WTC11 (cell line): ENCODE measurements around the gene ZSWIM9. TPM values are rescaled to one million over a fixed set of nuclear protein-coding genes. Genes with fewer than 3 reads are reported as not detected.

Experiments
- ATAC-seq: fragments of 200-7000 bp; cut with Tn5 transposase; 2 replicates; pipeline ENCODE4 v1.10.0; 2021; ENCODE audit warnings: mild to moderate bottlenecking, moderate library complexity
- CTCF ChIA-PET: fragments of 300-600 bp; sonication (Branson Sonifier 250); formaldehyde crosslinking; loops from one replicate; lab custom pipeline; 2021; ENCODE audit warnings: antibody characterized with exemption; lab: Charles Lee
- POLR2A ChIA-PET: fragments of 350-600 bp; sonication (Branson Sonifier 250); formaldehyde crosslinking; loops from one replicate; lab custom pipeline; 2021; ENCODE audit warnings: antibody characterized with exemption; lab: Charles Lee
- DNase-seq: peaks from one replicate; pipeline ENCODE4 v3.0.0; 2021; ENCODE audit warnings: low spot score
- H3K27ac Mint-ChIP-seq: 2 replicates; pipeline ENCODE4 v1.8.0; 2021; ENCODE audit warnings: mixed read lengths
- H3K27me3 Mint-ChIP-seq: 2 replicates; pipeline ENCODE4 v1.8.0; 2021; ENCODE audit warnings: low read depth, mild to moderate bottlenecking, moderate library complexity, mixed read lengths
- H3K36me3 Mint-ChIP-seq: 2 replicates; pipeline ENCODE4 v1.8.0; 2021; ENCODE audit warnings: mixed read lengths
- H3K4me1 Mint-ChIP-seq: 2 replicates; pipeline ENCODE4 v1.8.0; 2022; ENCODE audit warnings: mixed read lengths
- H3K4me3 Mint-ChIP-seq: 2 replicates; pipeline ENCODE4 v1.8.0; 2021; ENCODE audit warnings: mild to moderate bottlenecking, moderate library complexity, mixed read lengths
- H3K9me3 Mint-ChIP-seq: 2 replicates; pipeline ENCODE4 v1.8.0; 2021; ENCODE audit warnings: mixed read lengths
- CREM ChIP-seq: sonication (generic); formaldehyde crosslinking; IDR thresholded peaks from 2 replicates; pipeline ENCODE4 v1.8.1; 2022; ENCODE audit warnings: mild to moderate bottlenecking, missing genetic modification reagents, moderate library complexity
- EMX1 ChIP-seq: fragments of 250-450 bp; sonication (Bioruptor Pico); IDR thresholded peaks from 2 replicates; pipeline ENCODE4 v1.8.0; 2021; ENCODE audit warnings: mild to moderate bottlenecking
- ETV6 ChIP-seq: sonication (generic); formaldehyde crosslinking; IDR thresholded peaks from 2 replicates; pipeline ENCODE4 v1.8.1; 2022; ENCODE audit warnings: mild to moderate bottlenecking, missing genetic modification reagents
- JUN ChIP-seq: sonication (generic); formaldehyde crosslinking; IDR thresholded peaks from 2 replicates; pipeline ENCODE4 v1.8.0; 2023; ENCODE audit warnings: mild to moderate bottlenecking, missing genetic modification reagents
- NR3C1 ChIP-seq: sonication (generic); formaldehyde crosslinking; conservative IDR thresholded peaks from 2 replicates; pipeline ENCODE4 v1.8.1; 2023; ENCODE audit warnings: low read depth, mild to moderate bottlenecking, missing genetic modification reagents
- OVOL2 ChIP-seq: fragments of 250-450 bp; sonication (Bioruptor Pico); IDR thresholded peaks from 2 replicates; pipeline ENCODE4 v1.9.0; 2021; ENCODE audit warnings: mild to moderate bottlenecking, borderline replicate concordance
- RELA ChIP-seq: sonication (generic); formaldehyde crosslinking; IDR thresholded peaks from 2 replicates; pipeline ENCODE4 v1.8.1; 2022; ENCODE audit warnings: missing genetic modification reagents, mild to moderate bottlenecking, borderline replicate concordance
- RORB ChIP-seq: fragments of 250-450 bp; sonication (Bioruptor Pico); IDR thresholded peaks from 2 replicates; pipeline ENCODE4 v1.9.0; 2021; ENCODE audit warnings: mild to moderate bottlenecking
- SMAD3 ChIP-seq: sonication (generic); formaldehyde crosslinking; IDR thresholded peaks from 2 replicates; pipeline ENCODE4 v1.8.0; 2022; ENCODE audit warnings: missing genetic modification reagents, mild to moderate bottlenecking, borderline replicate concordance
- SMAD4 ChIP-seq: sonication (generic); formaldehyde crosslinking; IDR thresholded peaks from 2 replicates; pipeline ENCODE4 v1.8.0; 2022; ENCODE audit warnings: mild to moderate bottlenecking, missing genetic modification reagents
- TEAD4 ChIP-seq: sonication (generic); formaldehyde crosslinking; IDR thresholded peaks from 2 replicates; pipeline ENCODE4 v1.8.0; 2022; ENCODE audit warnings: mild to moderate bottlenecking, missing genetic modification reagents
- ZNF423 ChIP-seq: fragments of 250-450 bp; sonication (Bioruptor Pico); IDR thresholded peaks from 2 replicates; pipeline ENCODE4 v2.1.2; 2022; ENCODE audit warnings: mild to moderate bottlenecking, moderate library complexity
- total RNA-seq: library from RNA; stranded (reverse); gene quantifications from 3 replicates; pipeline ENCODE4 v1.2.3, GENCODE V29; 2021
- TF ChIP-seq, protein P1 (sequence below): sonication (generic); formaldehyde crosslinking; IDR thresholded peaks from 2 replicates; pipeline ENCODE4 v1.8.0; 2022; ENCODE audit warnings: mild to moderate bottlenecking, missing genetic modification reagents
- TF ChIP-seq, protein P2 (sequence below): sonication (generic); formaldehyde crosslinking; IDR thresholded peaks from 2 replicates; pipeline ENCODE4 v1.8.0; 2022; ENCODE audit warnings: mild to moderate bottlenecking, missing genetic modification reagents
- TF ChIP-seq, protein P3 (sequence below): fragments of 250-450 bp; sonication (Bioruptor Pico); IDR thresholded peaks from 2 replicates; pipeline ENCODE4 v1.9.0; 2021; ENCODE audit warnings: mild to moderate bottlenecking, borderline replicate concordance
- TF ChIP-seq, protein P4 (sequence below): sonication (generic); formaldehyde crosslinking; IDR thresholded peaks from 2 replicates; pipeline ENCODE4 v1.8.0; 2023; ENCODE audit warnings: mild to moderate bottlenecking, missing genetic modification reagents
- TF ChIP-seq, protein P5 (sequence below): sonication (generic); formaldehyde crosslinking; IDR thresholded peaks from 2 replicates; pipeline ENCODE4 v1.8.0; 2022; ENCODE audit warnings: mild to moderate bottlenecking, missing genetic modification reagents

ZSWIM9 gene
- total RNA-seq, 1 experiment from 2014 or later, result 12.8 TPM

DNA sequence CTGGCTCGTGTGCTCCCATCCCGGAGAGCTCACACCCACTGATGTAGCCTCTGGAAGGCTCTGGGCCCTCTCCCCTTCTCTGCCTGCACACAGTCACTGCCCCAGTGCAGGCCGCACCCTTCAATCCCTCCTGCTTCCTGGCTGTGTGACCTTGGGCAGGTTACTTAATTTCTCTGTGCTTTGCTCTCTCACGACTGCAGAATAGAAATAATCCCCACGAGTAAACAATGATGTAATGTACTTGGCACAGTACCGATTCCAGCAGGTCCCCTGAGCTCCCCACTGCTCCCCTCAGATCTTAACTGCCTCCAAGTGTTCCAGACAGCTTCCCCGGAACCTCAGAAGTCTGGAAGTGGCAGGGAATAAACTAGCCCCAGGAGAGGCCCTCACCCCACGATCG, 16.5 kb upstream of the ZSWIM9 start:
- H3K4me1 Mint-ChIP-seq, result no peaks in the 10 kb centered on the region
- POLR2A ChIA-PET, result no interaction called here
- DNase-seq, result no peak
- no peak for TF ChIP-seq SMAD4 (CRISPR knock-in tag)
- TF ChIP-seq, protein P1, sequence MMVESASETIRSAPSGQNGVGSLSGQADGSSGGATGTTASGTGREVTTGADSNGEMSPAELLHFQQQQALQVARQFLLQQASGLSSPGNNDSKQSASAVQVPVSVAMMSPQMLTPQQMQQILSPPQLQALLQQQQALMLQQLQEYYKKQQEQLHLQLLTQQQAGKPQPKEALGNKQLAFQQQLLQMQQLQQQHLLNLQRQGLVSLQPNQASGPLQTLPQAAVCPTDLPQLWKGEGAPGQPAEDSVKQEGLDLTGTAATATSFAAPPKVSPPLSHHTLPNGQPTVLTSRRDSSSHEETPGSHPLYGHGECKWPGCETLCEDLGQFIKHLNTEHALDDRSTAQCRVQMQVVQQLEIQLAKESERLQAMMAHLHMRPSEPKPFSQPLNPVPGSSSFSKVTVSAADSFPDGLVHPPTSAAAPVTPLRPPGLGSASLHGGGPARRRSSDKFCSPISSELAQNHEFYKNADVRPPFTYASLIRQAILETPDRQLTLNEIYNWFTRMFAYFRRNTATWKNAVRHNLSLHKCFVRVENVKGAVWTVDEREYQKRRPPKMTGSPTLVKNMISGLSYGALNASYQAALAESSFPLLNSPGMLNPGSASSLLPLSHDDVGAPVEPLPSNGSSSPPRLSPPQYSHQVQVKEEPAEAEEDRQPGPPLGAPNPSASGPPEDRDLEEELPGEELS (CRISPR knock-in tag), result no peak
- TF ChIP-seq RORB (CRISPR knock-in tag), result no peak
- no peak for TF ChIP-seq SMAD3 (CRISPR knock-in tag)
- TF ChIP-seq OVOL2 (CRISPR knock-in tag), result no peak
- no peak for TF ChIP-seq NR3C1
- TF ChIP-seq, protein P2, sequence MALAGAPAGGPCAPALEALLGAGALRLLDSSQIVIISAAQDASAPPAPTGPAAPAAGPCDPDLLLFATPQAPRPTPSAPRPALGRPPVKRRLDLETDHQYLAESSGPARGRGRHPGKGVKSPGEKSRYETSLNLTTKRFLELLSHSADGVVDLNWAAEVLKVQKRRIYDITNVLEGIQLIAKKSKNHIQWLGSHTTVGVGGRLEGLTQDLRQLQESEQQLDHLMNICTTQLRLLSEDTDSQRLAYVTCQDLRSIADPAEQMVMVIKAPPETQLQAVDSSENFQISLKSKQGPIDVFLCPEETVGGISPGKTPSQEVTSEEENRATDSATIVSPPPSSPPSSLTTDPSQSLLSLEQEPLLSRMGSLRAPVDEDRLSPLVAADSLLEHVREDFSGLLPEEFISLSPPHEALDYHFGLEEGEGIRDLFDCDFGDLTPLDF, result no peak
- TF ChIP-seq, protein P3, sequence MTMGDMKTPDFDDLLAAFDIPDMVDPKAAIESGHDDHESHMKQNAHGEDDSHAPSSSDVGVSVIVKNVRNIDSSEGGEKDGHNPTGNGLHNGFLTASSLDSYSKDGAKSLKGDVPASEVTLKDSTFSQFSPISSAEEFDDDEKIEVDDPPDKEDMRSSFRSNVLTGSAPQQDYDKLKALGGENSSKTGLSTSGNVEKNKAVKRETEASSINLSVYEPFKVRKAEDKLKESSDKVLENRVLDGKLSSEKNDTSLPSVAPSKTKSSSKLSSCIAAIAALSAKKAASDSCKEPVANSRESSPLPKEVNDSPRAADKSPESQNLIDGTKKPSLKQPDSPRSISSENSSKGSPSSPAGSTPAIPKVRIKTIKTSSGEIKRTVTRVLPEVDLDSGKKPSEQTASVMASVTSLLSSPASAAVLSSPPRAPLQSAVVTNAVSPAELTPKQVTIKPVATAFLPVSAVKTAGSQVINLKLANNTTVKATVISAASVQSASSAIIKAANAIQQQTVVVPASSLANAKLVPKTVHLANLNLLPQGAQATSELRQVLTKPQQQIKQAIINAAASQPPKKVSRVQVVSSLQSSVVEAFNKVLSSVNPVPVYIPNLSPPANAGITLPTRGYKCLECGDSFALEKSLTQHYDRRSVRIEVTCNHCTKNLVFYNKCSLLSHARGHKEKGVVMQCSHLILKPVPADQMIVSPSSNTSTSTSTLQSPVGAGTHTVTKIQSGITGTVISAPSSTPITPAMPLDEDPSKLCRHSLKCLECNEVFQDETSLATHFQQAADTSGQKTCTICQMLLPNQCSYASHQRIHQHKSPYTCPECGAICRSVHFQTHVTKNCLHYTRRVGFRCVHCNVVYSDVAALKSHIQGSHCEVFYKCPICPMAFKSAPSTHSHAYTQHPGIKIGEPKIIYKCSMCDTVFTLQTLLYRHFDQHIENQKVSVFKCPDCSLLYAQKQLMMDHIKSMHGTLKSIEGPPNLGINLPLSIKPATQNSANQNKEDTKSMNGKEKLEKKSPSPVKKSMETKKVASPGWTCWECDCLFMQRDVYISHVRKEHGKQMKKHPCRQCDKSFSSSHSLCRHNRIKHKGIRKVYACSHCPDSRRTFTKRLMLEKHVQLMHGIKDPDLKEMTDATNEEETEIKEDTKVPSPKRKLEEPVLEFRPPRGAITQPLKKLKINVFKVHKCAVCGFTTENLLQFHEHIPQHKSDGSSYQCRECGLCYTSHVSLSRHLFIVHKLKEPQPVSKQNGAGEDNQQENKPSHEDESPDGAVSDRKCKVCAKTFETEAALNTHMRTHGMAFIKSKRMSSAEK, result no peak
- TF ChIP-seq ETV6 (CRISPR knock-in tag), result no peak
- TF ChIP-seq, protein P4, sequence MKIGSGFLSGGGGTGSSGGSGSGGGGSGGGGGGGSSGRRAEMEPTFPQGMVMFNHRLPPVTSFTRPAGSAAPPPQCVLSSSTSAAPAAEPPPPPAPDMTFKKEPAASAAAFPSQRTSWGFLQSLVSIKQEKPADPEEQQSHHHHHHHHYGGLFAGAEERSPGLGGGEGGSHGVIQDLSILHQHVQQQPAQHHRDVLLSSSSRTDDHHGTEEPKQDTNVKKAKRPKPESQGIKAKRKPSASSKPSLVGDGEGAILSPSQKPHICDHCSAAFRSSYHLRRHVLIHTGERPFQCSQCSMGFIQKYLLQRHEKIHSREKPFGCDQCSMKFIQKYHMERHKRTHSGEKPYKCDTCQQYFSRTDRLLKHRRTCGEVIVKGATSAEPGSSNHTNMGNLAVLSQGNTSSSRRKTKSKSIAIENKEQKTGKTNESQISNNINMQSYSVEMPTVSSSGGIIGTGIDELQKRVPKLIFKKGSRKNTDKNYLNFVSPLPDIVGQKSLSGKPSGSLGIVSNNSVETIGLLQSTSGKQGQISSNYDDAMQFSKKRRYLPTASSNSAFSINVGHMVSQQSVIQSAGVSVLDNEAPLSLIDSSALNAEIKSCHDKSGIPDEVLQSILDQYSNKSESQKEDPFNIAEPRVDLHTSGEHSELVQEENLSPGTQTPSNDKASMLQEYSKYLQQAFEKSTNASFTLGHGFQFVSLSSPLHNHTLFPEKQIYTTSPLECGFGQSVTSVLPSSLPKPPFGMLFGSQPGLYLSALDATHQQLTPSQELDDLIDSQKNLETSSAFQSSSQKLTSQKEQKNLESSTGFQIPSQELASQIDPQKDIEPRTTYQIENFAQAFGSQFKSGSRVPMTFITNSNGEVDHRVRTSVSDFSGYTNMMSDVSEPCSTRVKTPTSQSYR, result no peak
- TF ChIP-seq, all 79 proteins: peak for 0
- peaks cover 33% of the 10 kb centered on the region for H3K36me3 Mint-ChIP-seq
- ATAC-seq, result no peak
- H3K9me3 Mint-ChIP-seq, result no peaks in the 10 kb centered on the region
- H3K27me3 Mint-ChIP-seq, result no peaks in the 10 kb centered on the region
- H3K4me3 Mint-ChIP-seq, result no peak overlapping the region
- H3K27ac Mint-ChIP-seq, result peak overlapping the region; percentile 69; the same call in 1 of the 2 replicates
- CTCF ChIA-PET, result interaction anchor here (0.7 to 2.1 kb wide), 3 partner anchors 43 to 191 kb away, joined by 3 to 7 read pairs (median 5); partner anchors contain the start of gene PLA2G4C

DNA sequence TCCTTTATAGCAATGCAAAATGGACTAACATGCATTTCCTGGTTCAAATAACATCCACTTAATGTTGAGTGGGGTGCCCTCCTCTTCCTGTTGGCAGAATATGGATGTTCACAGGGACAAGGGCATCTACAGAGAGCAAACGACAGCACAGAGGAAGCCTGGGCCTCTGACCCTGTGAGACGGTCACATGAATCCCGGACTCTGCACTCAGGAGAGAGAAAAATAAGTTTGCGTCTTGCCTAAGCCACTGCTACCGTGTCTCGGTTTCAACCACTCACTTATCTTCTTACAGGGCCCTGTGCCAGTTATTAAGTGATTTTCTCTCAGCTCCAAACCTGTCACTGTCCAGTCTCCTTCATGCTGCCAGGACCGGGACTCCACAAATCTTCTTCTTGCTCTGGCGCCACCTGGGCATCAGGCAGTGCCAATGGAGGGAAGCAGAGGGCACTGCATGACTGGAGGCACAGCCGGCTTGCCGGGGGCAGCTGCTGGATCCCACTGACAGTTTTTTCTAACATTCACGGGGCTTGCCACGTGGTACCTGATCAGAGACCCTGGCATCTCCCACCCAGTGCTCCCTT, 12.2 kb upstream of the ZSWIM9 start:
- Mint-ChIP-seq H3K27ac (no peak overlapping the region), H3K36me3 (peaks cover 53% of the 10 kb centered on the region), H3K4me3 (no peak overlapping the region), H3K4me1 (no peaks in the 10 kb centered on the region), H3K27me3 (no peaks in the 10 kb centered on the region)
- ATAC-seq, result no peak
- POLR2A ChIA-PET, result no interaction called here
- no peak for DNase-seq
- TF ChIP-seq ETV6 (CRISPR knock-in tag) (no peak), RELA (CRISPR knock-in tag) (no peak), ZNF423 (CRISPR knock-in tag) (no peak), EMX1 (CRISPR knock-in tag) (no peak), TEAD4 (CRISPR knock-in tag) (no peak), CREM (no peak), JUN (CRISPR knock-in tag) (no peak)
- TF ChIP-seq, protein P5, sequence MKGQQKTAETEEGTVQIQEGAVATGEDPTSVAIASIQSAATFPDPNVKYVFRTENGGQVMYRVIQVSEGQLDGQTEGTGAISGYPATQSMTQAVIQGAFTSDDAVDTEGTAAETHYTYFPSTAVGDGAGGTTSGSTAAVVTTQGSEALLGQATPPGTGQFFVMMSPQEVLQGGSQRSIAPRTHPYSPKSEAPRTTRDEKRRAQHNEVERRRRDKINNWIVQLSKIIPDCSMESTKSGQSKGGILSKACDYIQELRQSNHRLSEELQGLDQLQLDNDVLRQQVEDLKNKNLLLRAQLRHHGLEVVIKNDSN, result no peak
- TF ChIP-seq, protein P4, result no peak
- TF ChIP-seq, all 79 proteins: peak for 0
- no peaks in the 10 kb centered on the region for H3K9me3 Mint-ChIP-seq
- CTCF ChIA-PET, result no interaction called here
